ENCODE measurements around the gene SCUBE2. TPM values are rescaled to one million over a fixed set of nuclear protein-coding genes. Genes with fewer than 3 reads are reported as not detected.

SCUBE2 gene
- total and polyA plus RNA-seq, 4 donors, result 0.14 to 1.4 (median 0.42) TPM; not detected in 1

DNA sequence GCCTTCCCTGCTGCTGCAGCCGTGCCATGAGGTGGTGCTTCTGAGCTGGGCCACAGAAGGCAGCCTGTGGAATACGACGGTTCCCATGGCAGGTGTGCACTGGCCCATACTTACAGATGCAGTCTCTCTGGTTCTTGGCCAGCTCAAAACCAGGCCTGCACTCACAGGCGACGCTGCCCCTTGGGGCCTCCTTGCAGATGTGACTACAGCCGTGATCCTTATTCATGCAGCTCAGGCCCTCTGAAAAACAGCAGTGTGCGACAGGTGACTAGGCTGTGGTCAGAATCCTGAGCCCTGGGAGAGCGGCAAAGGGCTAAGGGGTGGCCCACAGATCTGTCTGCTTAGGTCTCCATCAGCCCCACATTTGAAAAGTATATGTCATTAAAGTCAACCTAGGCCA is 22.1 kb downstream of the SCUBE2 start (continued):
- TF ChIP-seq, protein P1, sequence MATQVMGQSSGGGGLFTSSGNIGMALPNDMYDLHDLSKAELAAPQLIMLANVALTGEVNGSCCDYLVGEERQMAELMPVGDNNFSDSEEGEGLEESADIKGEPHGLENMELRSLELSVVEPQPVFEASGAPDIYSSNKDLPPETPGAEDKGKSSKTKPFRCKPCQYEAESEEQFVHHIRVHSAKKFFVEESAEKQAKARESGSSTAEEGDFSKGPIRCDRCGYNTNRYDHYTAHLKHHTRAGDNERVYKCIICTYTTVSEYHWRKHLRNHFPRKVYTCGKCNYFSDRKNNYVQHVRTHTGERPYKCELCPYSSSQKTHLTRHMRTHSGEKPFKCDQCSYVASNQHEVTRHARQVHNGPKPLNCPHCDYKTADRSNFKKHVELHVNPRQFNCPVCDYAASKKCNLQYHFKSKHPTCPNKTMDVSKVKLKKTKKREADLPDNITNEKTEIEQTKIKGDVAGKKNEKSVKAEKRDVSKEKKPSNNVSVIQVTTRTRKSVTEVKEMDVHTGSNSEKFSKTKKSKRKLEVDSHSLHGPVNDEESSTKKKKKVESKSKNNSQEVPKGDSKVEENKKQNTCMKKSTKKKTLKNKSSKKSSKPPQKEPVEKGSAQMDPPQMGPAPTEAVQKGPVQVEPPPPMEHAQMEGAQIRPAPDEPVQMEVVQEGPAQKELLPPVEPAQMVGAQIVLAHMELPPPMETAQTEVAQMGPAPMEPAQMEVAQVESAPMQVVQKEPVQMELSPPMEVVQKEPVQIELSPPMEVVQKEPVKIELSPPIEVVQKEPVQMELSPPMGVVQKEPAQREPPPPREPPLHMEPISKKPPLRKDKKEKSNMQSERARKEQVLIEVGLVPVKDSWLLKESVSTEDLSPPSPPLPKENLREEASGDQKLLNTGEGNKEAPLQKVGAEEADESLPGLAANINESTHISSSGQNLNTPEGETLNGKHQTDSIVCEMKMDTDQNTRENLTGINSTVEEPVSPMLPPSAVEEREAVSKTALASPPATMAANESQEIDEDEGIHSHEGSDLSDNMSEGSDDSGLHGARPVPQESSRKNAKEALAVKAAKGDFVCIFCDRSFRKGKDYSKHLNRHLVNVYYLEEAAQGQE (IDR thresholded peaks at IDR 0.05), result no peak
- TF ChIP-seq, protein P2, sequence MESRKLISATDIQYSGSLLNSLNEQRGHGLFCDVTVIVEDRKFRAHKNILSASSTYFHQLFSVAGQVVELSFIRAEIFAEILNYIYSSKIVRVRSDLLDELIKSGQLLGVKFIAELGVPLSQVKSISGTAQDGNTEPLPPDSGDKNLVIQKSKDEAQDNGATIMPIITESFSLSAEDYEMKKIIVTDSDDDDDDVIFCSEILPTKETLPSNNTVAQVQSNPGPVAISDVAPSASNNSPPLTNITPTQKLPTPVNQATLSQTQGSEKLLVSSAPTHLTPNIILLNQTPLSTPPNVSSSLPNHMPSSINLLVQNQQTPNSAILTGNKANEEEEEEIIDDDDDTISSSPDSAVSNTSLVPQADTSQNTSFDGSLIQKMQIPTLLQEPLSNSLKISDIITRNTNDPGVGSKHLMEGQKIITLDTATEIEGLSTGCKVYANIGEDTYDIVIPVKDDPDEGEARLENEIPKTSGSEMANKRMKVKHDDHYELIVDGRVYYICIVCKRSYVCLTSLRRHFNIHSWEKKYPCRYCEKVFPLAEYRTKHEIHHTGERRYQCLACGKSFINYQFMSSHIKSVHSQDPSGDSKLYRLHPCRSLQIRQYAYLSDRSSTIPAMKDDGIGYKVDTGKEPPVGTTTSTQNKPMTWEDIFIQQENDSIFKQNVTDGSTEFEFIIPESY (IDR thresholded peaks at IDR 0.05), result no peak
- TF ChIP-seq RXRA (IDR thresholded peaks at IDR 0.05), result no peak
- TF ChIP-seq, protein P3, sequence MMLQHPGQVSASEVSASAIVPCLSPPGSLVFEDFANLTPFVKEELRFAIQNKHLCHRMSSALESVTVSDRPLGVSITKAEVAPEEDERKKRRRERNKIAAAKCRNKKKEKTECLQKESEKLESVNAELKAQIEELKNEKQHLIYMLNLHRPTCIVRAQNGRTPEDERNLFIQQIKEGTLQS (IDR thresholded peaks at IDR 0.05), result no peak

DNA sequence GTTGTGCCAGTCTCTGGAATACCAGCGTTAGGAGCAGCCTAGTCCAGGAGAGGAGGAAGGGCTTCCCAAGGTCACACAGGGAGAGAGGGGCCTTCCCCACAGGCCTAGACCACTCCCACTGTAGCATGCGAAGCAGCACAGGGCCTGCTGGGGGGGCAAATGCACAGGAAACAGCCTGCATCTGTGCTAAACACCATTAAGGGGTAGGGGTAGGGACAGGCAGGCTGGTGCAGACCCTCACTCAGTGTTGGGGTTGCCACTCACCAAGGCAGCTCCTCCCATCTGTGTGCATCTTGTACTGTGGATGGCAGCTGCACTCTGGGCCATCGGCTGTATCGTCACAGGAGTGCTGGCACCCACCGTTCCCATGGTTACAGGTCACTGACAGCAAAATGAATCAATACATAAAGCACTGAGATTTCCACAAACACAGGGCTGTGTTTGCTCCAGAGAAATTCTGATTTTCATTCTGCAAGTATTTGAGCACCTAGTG is 24.9 kb downstream of the SCUBE2 start:
- H3K27me3 ChIP-seq (ENCODE audit: control insufficient read depth in 4 of 4, insufficient read depth in 4 of 4, low read length in 3 of 4), result no peaks in the 10 kb centered on the region
- no peaks in the 10 kb centered on the region for H3K9me3 ChIP-seq (ENCODE audit: control insufficient read depth in 4 of 4, low read length in 3 of 4)
- WGBS, result 56% methylated on average over 5 of the region's 5 CpGs
- no peak for TF ChIP-seq RXRA (IDR thresholded peaks at IDR 0.05)
- TF ChIP-seq EGR1 (IDR thresholded peaks at IDR 0.05; ENCODE audit: low read depth in 2 of 2), result no peak
- no peak for TF ChIP-seq JUND (IDR thresholded peaks at IDR 0.05)
- TF ChIP-seq, protein P4, sequence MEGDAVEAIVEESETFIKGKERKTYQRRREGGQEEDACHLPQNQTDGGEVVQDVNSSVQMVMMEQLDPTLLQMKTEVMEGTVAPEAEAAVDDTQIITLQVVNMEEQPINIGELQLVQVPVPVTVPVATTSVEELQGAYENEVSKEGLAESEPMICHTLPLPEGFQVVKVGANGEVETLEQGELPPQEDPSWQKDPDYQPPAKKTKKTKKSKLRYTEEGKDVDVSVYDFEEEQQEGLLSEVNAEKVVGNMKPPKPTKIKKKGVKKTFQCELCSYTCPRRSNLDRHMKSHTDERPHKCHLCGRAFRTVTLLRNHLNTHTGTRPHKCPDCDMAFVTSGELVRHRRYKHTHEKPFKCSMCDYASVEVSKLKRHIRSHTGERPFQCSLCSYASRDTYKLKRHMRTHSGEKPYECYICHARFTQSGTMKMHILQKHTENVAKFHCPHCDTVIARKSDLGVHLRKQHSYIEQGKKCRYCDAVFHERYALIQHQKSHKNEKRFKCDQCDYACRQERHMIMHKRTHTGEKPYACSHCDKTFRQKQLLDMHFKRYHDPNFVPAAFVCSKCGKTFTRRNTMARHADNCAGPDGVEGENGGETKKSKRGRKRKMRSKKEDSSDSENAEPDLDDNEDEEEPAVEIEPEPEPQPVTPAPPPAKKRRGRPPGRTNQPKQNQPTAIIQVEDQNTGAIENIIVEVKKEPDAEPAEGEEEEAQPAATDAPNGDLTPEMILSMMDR (IDR thresholded peaks at IDR 0.05; ENCODE audit: low read depth, low read length, missing input control), result no peak
- TF ChIP-seq YY1 (IDR thresholded peaks at IDR 0.05), result no peak
- TF ChIP-seq NR2F2 (IDR thresholded peaks at IDR 0.05), result no peak
- TF ChIP-seq, protein P5, sequence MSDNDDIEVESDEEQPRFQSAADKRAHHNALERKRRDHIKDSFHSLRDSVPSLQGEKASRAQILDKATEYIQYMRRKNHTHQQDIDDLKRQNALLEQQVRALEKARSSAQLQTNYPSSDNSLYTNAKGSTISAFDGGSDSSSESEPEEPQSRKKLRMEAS (IDR thresholded peaks at IDR 0.05), result no peak
- no peak overlapping the region for H3K27ac ChIP-seq (ENCODE audit: low read depth in 1 of 2, low read length in 2 of 2)
- no peak for DNase-seq (ENCODE audit: low spot score)
- H3K9ac ChIP-seq (ENCODE audit: low read depth in 1 of 2, low read length in 2 of 2), result no peak overlapping the region
- no peak overlapping the region for H3K4me3 ChIP-seq (ENCODE audit: low read depth in 1 of 3, low read length in 3 of 3)
- H3K36me3 ChIP-seq (ENCODE audit: control insufficient read depth in 4 of 4, insufficient read depth in 3 of 4, low read depth in 1 of 4, low read length in 3 of 4), result no peaks in the 10 kb centered on the region
- H3K4me1 ChIP-seq (ENCODE audit: control insufficient read depth in 4 of 4, insufficient read depth in 4 of 4, low read length in 3 of 4), result no peaks in the 10 kb centered on the region

DNA sequence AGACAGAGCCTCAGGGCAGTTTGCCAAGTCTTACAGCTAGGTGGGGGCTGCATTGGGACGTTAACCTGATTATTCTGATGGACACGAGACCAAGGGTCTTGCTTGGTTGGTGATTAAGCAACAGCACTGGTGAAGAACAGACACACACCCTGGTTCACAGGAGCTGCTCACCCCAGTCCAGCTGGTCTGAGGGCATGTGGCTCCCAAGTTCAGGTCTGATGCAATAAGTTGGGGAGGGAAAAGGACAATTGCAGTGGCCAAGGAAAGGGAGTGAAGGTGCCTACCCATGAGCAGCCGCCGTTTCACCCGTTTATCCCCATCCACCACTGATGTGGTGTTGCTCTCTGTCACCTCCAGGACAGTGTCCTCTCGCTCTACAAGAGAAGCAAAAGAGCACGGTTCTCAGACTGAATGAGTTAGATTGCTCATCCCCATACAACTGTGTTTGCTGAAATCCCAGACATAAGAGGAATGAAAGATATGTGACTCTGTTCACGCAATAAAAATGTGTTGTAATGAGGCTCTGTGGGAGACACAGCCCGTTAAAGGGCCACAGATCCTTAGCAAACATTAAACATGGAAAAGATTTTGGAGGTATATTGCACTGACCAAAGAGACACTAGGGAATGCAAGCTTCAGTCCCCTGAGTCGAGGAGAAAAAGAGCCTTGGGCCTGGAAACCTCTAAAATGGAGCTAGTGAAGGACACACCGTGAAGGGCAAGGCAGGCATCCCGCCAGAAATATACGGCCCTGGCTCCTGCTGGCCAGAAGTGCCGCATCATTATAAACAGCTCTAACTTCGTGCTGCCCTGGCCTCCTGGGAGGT is 25.6 kb downstream of the SCUBE2 start:
- Histone ChIP-seq H3K4me1 (ENCODE audit: control insufficient read depth in 4 of 4, insufficient read depth in 4 of 4, low read length in 3 of 4) (no peaks in the 10 kb centered on the region), H3K27me3 (ENCODE audit: control insufficient read depth in 4 of 4, insufficient read depth in 4 of 4, low read length in 3 of 4) (no peaks in the 10 kb centered on the region), H3K9ac (ENCODE audit: low read depth in 1 of 2, low read length in 2 of 2) (no peak overlapping the region), H3K4me3 (ENCODE audit: low read depth in 1 of 3, low read length in 3 of 3) (no peak overlapping the region), H3K9me3 (ENCODE audit: control insufficient read depth in 4 of 4, low read length in 3 of 4) (no peaks in the 10 kb centered on the region), H3K27ac (ENCODE audit: low read depth in 1 of 2, low read length in 2 of 2) (no peak overlapping the region), H3K36me3 (ENCODE audit: control insufficient read depth in 4 of 4, insufficient read depth in 3 of 4, low read depth in 1 of 4, low read length in 3 of 4) (no peaks in the 10 kb centered on the region)
- WGBS, result 83% methylated on average over 15 of the region's 15 CpGs
- TF ChIP-seq, protein P4 (IDR thresholded peaks at IDR 0.05; ENCODE audit: low read depth, low read length, missing input control), result no peak
- no peak for TF ChIP-seq RAD21 (IDR thresholded peaks at IDR 0.05)
- no peak for TF ChIP-seq NR2F2 (IDR thresholded peaks at IDR 0.05)
- TF ChIP-seq EGR1 (IDR thresholded peaks at IDR 0.05; ENCODE audit: low read depth in 2 of 2), result no peak
- no peak for TF ChIP-seq JUND (IDR thresholded peaks at IDR 0.05)
- DNase-seq (ENCODE audit: low spot score), result no peak
